NCI-H1092 (cell line): ENCODE results near the gene TMPRSS3.

Source experiments
- DNase-seq: peaks from one replicate; lab custom pipeline; 2025; lab: John Stamatoyannopoulos, UW

TMPRSS3 gene

DNA sequence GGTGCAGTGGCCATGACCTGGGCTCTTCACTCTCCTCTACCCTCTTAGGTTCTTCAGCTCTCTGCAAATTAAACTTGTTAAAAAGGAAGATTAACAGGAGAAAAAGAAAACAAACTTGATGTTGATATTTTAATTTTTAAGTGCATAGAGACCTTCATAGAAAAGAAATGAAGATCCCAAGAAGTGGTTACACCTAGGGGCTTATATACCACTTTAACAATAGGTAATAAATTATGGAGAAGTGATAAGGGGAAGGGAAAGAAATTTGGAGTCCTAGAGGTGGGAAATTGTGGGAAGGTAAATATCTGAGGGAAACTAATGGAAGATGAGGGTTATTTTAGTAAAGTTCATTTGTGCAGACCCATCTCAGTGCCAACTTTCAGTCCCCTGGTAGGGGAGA, 64.2 kb downstream of the TMPRSS3 start:
- no peak for DNase-seq

DNA sequence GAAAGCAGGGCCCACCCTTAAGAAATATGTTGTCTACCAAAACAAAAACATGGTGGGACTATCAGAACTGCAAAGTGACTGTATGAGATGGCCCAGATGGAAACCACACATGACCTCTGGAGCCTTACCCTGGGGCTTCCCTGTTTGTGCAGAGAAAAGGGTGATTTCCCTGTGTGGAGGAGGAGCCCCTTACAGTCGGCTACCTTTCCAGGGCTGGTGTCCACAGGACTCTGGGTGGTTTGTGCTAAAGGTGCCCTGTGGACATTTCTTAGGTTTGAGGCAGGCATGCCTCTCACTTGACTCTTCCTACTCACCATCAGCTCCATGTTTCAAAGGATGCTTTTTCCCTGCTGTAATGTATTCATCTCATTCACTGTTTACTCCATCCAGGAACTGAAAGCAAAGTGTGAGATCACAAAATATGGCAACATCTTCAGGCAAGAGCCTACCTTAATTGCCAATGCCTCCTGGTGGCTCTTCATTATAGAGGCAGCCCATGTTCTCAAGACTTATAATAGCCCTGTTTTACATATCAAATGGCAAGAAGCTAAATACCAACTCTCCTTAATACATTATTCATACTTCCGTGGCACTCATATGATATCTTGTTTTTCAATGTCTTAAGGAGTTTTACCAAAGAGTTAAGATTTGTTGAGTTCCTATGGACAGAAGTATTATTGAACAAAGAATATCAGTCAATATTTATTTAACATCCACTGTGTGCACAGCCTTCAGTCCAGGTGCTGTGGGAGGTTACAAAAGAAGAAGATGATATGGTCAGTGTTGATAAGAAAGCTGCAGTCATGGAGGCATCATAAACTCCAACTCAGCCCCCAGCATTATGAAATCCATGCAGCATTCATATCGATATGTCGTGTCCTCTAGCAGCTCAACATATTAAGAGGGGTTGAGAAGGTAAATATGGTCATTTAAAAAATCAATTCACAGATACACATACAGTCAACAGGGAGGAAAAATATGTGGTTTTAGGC, 65.2 kb downstream of the TMPRSS3 start:
- no peak for DNase-seq

DNA sequence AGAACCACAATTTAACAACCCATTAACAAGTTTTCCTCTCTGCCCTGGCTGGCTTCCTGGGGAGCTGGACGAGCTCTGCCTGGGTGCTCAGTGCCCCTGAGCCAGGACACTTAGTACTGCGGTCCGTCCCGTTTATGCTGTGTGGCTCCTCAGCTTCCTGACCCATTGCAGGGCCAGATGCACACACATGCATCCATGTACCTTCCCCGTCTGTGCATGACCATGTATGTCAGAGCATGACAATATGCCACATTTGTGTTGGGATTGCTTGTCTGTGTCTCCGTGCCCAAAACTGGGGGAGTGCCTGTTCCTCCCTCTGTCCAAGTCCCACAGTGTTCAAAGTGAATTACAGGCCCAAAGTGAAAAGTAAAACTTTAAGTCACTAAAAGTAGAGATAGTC, 71.0 kb downstream of the TMPRSS3 start:
- DNase-seq = no peak
